ENCODE measurements around the gene USP19. TPM values are rescaled to one million over a fixed set of nuclear protein-coding genes. Genes with fewer than 3 reads are reported as not detected.

USP19 gene
- total and polyA plus RNA-seq, 2 of the 8 experiments (the other 6 are each of a cell fraction or from before 2014, with no cell fraction given): 46.4 to 65.8 TPM

GRCh38 chr3:49133226-49133951, 12.8 kb upstream of the USP19 start (continued):
- no peak for TF ChIP-seq RBBP5 (IDR thresholded peaks at IDR 0.05; ENCODE audit: borderline replicate concordance, low read depth, low read length)
- TF ChIP-seq CHD2 (IDR thresholded peaks at IDR 0.05; ENCODE audit: low read length): no peak
- TF ChIP-seq ZNF274 (IDR thresholded peaks at IDR 0.05; ENCODE audit: borderline replicate concordance, extremely low read depth, low read length): no peak
- no peak for TF ChIP-seq CEBPB (IDR thresholded peaks at IDR 0.05; ENCODE audit: low read depth, low read length)
- TF ChIP-seq KDM4A (IDR thresholded peaks at IDR 0.05; ENCODE audit: low read depth, low read length, severe bottlenecking): peak; percentile 67
- no peak; the same call in 1 of the 2 replicates for TF ChIP-seq RFX5 (IDR thresholded peaks at IDR 0.05; ENCODE audit: borderline replicate concordance, low read depth, low read length)
- TF ChIP-seq KDM1A (IDR thresholded peaks at IDR 0.05; ENCODE audit: borderline replicate concordance, low read length): no peak
- TF ChIP-seq CTBP2 (IDR thresholded peaks at IDR 0.05; ENCODE audit: borderline replicate concordance, insufficient read depth, insufficient read length, low read length): no peak
- no peak for TF ChIP-seq PHF8 (conservative IDR thresholded peaks at IDR 0.05; ENCODE audit: low read depth, low read length)
- no peak for TF ChIP-seq ASH2L (IDR thresholded peaks at IDR 0.05; ENCODE audit: low read length)
- TF ChIP-seq EP300 (IDR thresholded peaks at IDR 0.05; ENCODE audit: borderline replicate concordance in 1 of 2, low read depth in 2 of 2, low read length in 2 of 2): peak in 1 of 2 experiments; percentile 8; a peak in 1 of 3 replicates
- no peak for TF ChIP-seq SIRT6 (IDR thresholded peaks at IDR 0.05; ENCODE audit: low read length)
- TF ChIP-seq POU5F1 (IDR thresholded peaks at IDR 0.05; ENCODE audit: low read depth, low read length): no peak
- TF ChIP-seq SP1 (IDR thresholded peaks at IDR 0.05; ENCODE audit: low read depth, low read length): peak; percentile 94
- no peak for TF ChIP-seq JUN (IDR thresholded peaks at IDR 0.05; ENCODE audit: low read depth, low read length)
- TF ChIP-seq SP2 (IDR thresholded peaks at IDR 0.05; ENCODE audit: low read length): no peak
- no peak for TF ChIP-seq HDAC2 (IDR thresholded peaks at IDR 0.05; ENCODE audit: borderline replicate concordance in 1 of 2, low read depth in 2 of 2, low read length in 2 of 2)
- TF ChIP-seq NANOG (IDR thresholded peaks at IDR 0.05; ENCODE audit: insufficient read depth, low read depth, low read length, poor library complexity, severe bottlenecking): peak; percentile 24
- TF ChIP-seq TAF7 (optimal IDR thresholded peaks at IDR 0.05; ENCODE audit: borderline replicate concordance, low read depth, low read length): no peak
- no peak for TF ChIP-seq SIX5 (IDR thresholded peaks at IDR 0.05; ENCODE audit: low read depth, low read length)
- no peak for TF ChIP-seq RXRA (IDR thresholded peaks at IDR 0.05; ENCODE audit: insufficient read depth, low read depth, low read length)
- no peak for TF ChIP-seq BRCA1 (IDR thresholded peaks at IDR 0.05; ENCODE audit: low read depth, low read length)
- TF ChIP-seq, protein P1, sequence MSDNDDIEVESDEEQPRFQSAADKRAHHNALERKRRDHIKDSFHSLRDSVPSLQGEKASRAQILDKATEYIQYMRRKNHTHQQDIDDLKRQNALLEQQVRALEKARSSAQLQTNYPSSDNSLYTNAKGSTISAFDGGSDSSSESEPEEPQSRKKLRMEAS (IDR thresholded peaks at IDR 0.05): no peak
